ENCODE results near the gene RANBP10.

The RANBP10 gene

GRCh38 chr16:67833415-67834241, 27.3 kb upstream of the RANBP10 start:
- in situ Hi-C loops (cut with HindIII; ENCODE audit: low pct_ligation_motif_present, low pct_unique_long_range_greater_than_20kb, low sequenced_read_pairs), result no loop called here
- DNase-seq, result peak; percentile 95

GRCh38 chr16:67833030-67833414, 26.7 kb upstream of the RANBP10 start:
- peak; percentile 37 for DNase-seq
- in situ Hi-C loops (cut with HindIII; ENCODE audit: low pct_ligation_motif_present, low pct_unique_long_range_greater_than_20kb, low sequenced_read_pairs), result no loop called here

- no peak for DNase-seq
- in situ Hi-C loops (cut with HindIII; ENCODE audit: low pct_ligation_motif_present, low pct_unique_long_range_greater_than_20kb, low sequenced_read_pairs), result no loop called here
These were observed 22.3 kb upstream of the RANBP10 start for GRCh38 chr16:67828651-67829050.

GRCh38 chr16:67825906-67826305, 19.5 kb upstream of the RANBP10 start:
- in situ Hi-C loops (cut with HindIII; ENCODE audit: low pct_ligation_motif_present, low pct_unique_long_range_greater_than_20kb, low sequenced_read_pairs), result no loop called here

GRCh38 chr16:67825119-67825518, 18.8 kb upstream of the RANBP10 start:
- in situ Hi-C loops (cut with HindIII; ENCODE audit: low pct_ligation_motif_present, low pct_unique_long_range_greater_than_20kb, low sequenced_read_pairs), result no loop called here
- no peak for DNase-seq

More at GRCh38 chr16:67825906-67826305, 19.5 kb upstream of the RANBP10 start:
- DNase-seq, result no peak

- no peak for DNase-seq
- in situ Hi-C loops (cut with HindIII; ENCODE audit: low pct_ligation_motif_present, low pct_unique_long_range_greater_than_20kb, low sequenced_read_pairs), result no loop called here
These were observed 16.2 kb upstream of the RANBP10 start for GRCh38 chr16:67822511-67822910.

GRCh38 chr16:67820608-67821259, 14.4 kb upstream of the RANBP10 start:
- DNase-seq, result no peak
- in situ Hi-C loops (cut with HindIII; ENCODE audit: low pct_ligation_motif_present, low pct_unique_long_range_greater_than_20kb, low sequenced_read_pairs), result no loop called here

- in situ Hi-C loops (cut with HindIII; ENCODE audit: low pct_ligation_motif_present, low pct_unique_long_range_greater_than_20kb, low sequenced_read_pairs), result no loop called here
These were observed 8.2 kb upstream of the RANBP10 start for GRCh38 chr16:67814567-67814966.

GRCh38 chr16:67811899-67812298, 5.5 kb upstream of the RANBP10 start:
- in situ Hi-C loops (cut with HindIII; ENCODE audit: low pct_ligation_motif_present, low pct_unique_long_range_greater_than_20kb, low sequenced_read_pairs), result no loop called here
- no peak for DNase-seq

More at GRCh38 chr16:67814567-67814966, 8.2 kb upstream of the RANBP10 start:
- no peak for DNase-seq

GRCh38 chr16:67807148-67807682, 855 bp upstream of the RANBP10 start:
- in situ Hi-C loops (cut with HindIII; ENCODE audit: low pct_ligation_motif_present, low pct_unique_long_range_greater_than_20kb, low sequenced_read_pairs), result no loop called here
- no peak for DNase-seq

- in situ Hi-C loops (cut with HindIII; ENCODE audit: low pct_ligation_motif_present, low pct_unique_long_range_greater_than_20kb, low sequenced_read_pairs), result no loop called here
- DNase-seq, result peak; percentile 11
These were observed 487 bp downstream of the RANBP10 start for GRCh38 chr16:67805718-67806427.

GRCh38 chr16:67804853-67805542, 1.4 kb downstream of the RANBP10 start:
- DNase-seq, result no peak
- in situ Hi-C loops (cut with HindIII; ENCODE audit: low pct_ligation_motif_present, low pct_unique_long_range_greater_than_20kb, low sequenced_read_pairs), result no loop called here

- in situ Hi-C loops (cut with HindIII; ENCODE audit: low pct_ligation_motif_present, low pct_unique_long_range_greater_than_20kb, low sequenced_read_pairs), result no loop called here
- no peak for DNase-seq
These were observed 2.5 kb downstream of the RANBP10 start for GRCh38 chr16:67803894-67804293.

- no peak for DNase-seq
- in situ Hi-C loops (cut with HindIII; ENCODE audit: low pct_ligation_motif_present, low pct_unique_long_range_greater_than_20kb, low sequenced_read_pairs), result no loop called here
These were observed 4.5 kb downstream of the RANBP10 start for GRCh38 chr16:67801883-67802282.

GRCh38 chr16:67801241-67801640, 5.1 kb downstream of the RANBP10 start:
- in situ Hi-C loops (cut with HindIII; ENCODE audit: low pct_ligation_motif_present, low pct_unique_long_range_greater_than_20kb, low sequenced_read_pairs), result no loop called here
- no peak for DNase-seq

- in situ Hi-C loops (cut with HindIII; ENCODE audit: low pct_ligation_motif_present, low pct_unique_long_range_greater_than_20kb, low sequenced_read_pairs), result no loop called here
- no peak for DNase-seq
These were observed 5.9 kb downstream of the RANBP10 start for GRCh38 chr16:67800338-67800926.

- in situ Hi-C loops (cut with HindIII; ENCODE audit: low pct_ligation_motif_present, low pct_unique_long_range_greater_than_20kb, low sequenced_read_pairs), result no loop called here
- DNase-seq, result no peak
These were observed 10.2 kb downstream of the RANBP10 start for GRCh38 chr16:67796099-67796718.

- no peak for DNase-seq
- in situ Hi-C loops (cut with HindIII; ENCODE audit: low pct_ligation_motif_present, low pct_unique_long_range_greater_than_20kb, low sequenced_read_pairs), result no loop called here
These were observed 16.3 kb downstream of the RANBP10 start for GRCh38 chr16:67790071-67790470.
